H1 (cell line): ENCODE data around the gene PECR. TPM values are rescaled to one million over a fixed set of nuclear protein-coding genes. Genes with fewer than 3 reads are reported as not detected.

ENCODE experiments used
- CTCF ChIA-PET: fragments of 300-600 bp; sonication (Branson Sonifier 250); formaldehyde crosslinking; loops from one replicate; lab custom pipeline; 2021; ENCODE audit not compliant: partially characterized antibody; lab: Charles Lee
- POLR2A ChIA-PET: fragments of 300-600 bp; sonication (Branson Sonifier 250); formaldehyde crosslinking; loops from one replicate; lab custom pipeline; 2021; ENCODE audit warnings: inconsistent platforms; ENCODE audit not compliant: partially characterized antibody; lab: Charles Lee
- DNase-seq, 2 experiments: peaks; one replicate each; pipeline versions ENCODE4 v3.0.0 to v3.0.0-alpha.2; 2010 to 2022; ENCODE audit warnings: low spot score in 2 of 2, low read depth in 1 of 2, mixed read lengths in 1 of 2
- FAIRE-seq: peaks from 2 replicates; lab custom pipeline; 2011; peaks lifted over from hg19 to GRCh38; lab: Jason Lieb, UNC
- H2AFZ ChIP-seq: 2 replicates; pipeline ENCODE4 v1.8.1; 2012; ENCODE audit warnings: low read length, inconsistent platforms
- H2AK5ac ChIP-seq: 2 replicates; pipeline ENCODE4 v1.6.1; 2013; ENCODE audit warnings: low read depth, low read length
- H2BK120ac ChIP-seq: replicated peaks from 2 replicates; pipeline ENCODE3; 2013; ENCODE audit warnings: low read depth, low read length, inconsistent platforms
- H2BK12ac ChIP-seq: 2 replicates; pipeline ENCODE4 v1.6.1; 2013; ENCODE audit warnings: low read depth, low read length
- H2BK15ac ChIP-seq: 2 replicates; pipeline ENCODE4 v1.6.1; 2013; ENCODE audit warnings: low read length
- H2BK20ac ChIP-seq: 2 replicates; pipeline ENCODE4 v1.6.1; 2013; ENCODE audit warnings: low read length
- H2BK5ac ChIP-seq: 2 replicates; pipeline ENCODE4 v1.6.1; 2013; ENCODE audit warnings: low read depth, low read length
- H3K14ac ChIP-seq: 2 replicates; pipeline ENCODE4 v1.6.1; 2013; ENCODE audit warnings: inconsistent platforms; ENCODE audit not compliant: insufficient read length
- H3K18ac ChIP-seq: 2 replicates; pipeline ENCODE4 v1.6.1; 2013; ENCODE audit warnings: low read length; ENCODE audit errors: extremely low read depth
- H3K23ac ChIP-seq: 2 replicates; pipeline ENCODE4 v1.6.1; 2013; ENCODE audit warnings: inconsistent platforms; ENCODE audit not compliant: insufficient read length
- H3K23me2 ChIP-seq: 2 replicates; pipeline ENCODE4 v1.6.1; 2013; ENCODE audit warnings: low read depth, low read length
- H3K27ac ChIP-seq: 2 replicates; pipeline ENCODE4 v1.6.1; 2011; ENCODE audit warnings: low read depth, low read length, inconsistent platforms
- H3K27me3 ChIP-seq, 4 experiments: replicated peaks in 1 of 4; 1 replicate in 1 of 4; 2 replicates in 3 of 4; pipeline versions ENCODE4 v1.6.1 to v1.8.1; 2011 to 2013; ENCODE audit warnings: low read length in 3 of 4, mild to moderate bottlenecking in 3 of 4, inconsistent platforms in 2 of 4, mixed read lengths in 2 of 4, moderate library complexity in 1 of 4; ENCODE audit not compliant: control insufficient read depth in 3 of 4, insufficient read depth in 3 of 4; ENCODE audit errors: extremely low read depth in 1 of 4
- H3K36me3 ChIP-seq, 4 experiments: 2 replicates each; pipeline versions ENCODE4 v1.6.1 to v1.8.1; 2011 to 2013; ENCODE audit warnings: mild to moderate bottlenecking in 4 of 4, low read length in 3 of 4, moderate library complexity in 2 of 4, control low read depth in 1 of 4, inconsistent platforms in 1 of 4; ENCODE audit not compliant: insufficient read depth in 4 of 4, control insufficient read depth in 2 of 4
- H3K4ac ChIP-seq: replicated peaks from 2 replicates; pipeline ENCODE3; 2013; ENCODE audit warnings: low read length, low read depth, mixed read lengths, inconsistent platforms; ENCODE audit not compliant: insufficient read length
- H3K4me1 ChIP-seq, 4 experiments: replicated peaks in 1 of 4; 1 replicate in 1 of 4; 2 replicates in 3 of 4; pipeline versions ENCODE4 v1.6.1 to v1.8.1; 2011 to 2013; ENCODE audit warnings: low read length in 3 of 4, inconsistent platforms in 2 of 4, mixed read lengths in 1 of 4; ENCODE audit not compliant: insufficient read depth in 4 of 4, control insufficient read depth in 3 of 4
- H3K4me2 ChIP-seq, 2 experiments: 2 replicates each; pipeline versions ENCODE4 v1.6.1 to v1.8.1; 2011 to 2013; ENCODE audit warnings: low read depth in 2 of 2, low read length in 2 of 2, control low read depth in 1 of 2, inconsistent platforms in 1 of 2, mild to moderate bottlenecking in 1 of 2; ENCODE audit not compliant: insufficient read depth in 1 of 2
- H3K4me3 ChIP-seq, 4 experiments: fragments of 200-600, 300-600 bp in 1 of 4; sonication (generic), shearing (Covaris generic), sonication (Bioruptor Twin) in 1 of 4; 2 replicates each; pipeline versions ENCODE4 v1.5.1 to v1.8.1; 2011 to 2016; ENCODE audit warnings: low read length in 4 of 4, low read depth in 3 of 4, control low read depth in 2 of 4, inconsistent platforms in 2 of 4, mild to moderate bottlenecking in 2 of 4, mixed read lengths in 1 of 4, moderate library complexity in 1 of 4; ENCODE audit not compliant: insufficient read depth in 2 of 4; ENCODE audit errors: extremely low read depth in 1 of 4
- H3K56ac ChIP-seq: replicated peaks from 2 replicates; pipeline ENCODE3; 2013; ENCODE audit warnings: low read depth, mild to moderate bottlenecking, mixed read lengths, low read length, inconsistent platforms; ENCODE audit not compliant: insufficient read length
- H3K79me1 ChIP-seq: 2 replicates; pipeline ENCODE4 v1.6.1; 2013; ENCODE audit warnings: low read depth, low read length, control low read depth
- H3K79me2 ChIP-seq, 2 experiments: 2 replicates each; pipeline versions ENCODE4 v1.6.1 to v1.8.1; 2012 to 2013; ENCODE audit warnings: low read length in 2 of 2, mild to moderate bottlenecking in 2 of 2, inconsistent platforms in 1 of 2; ENCODE audit not compliant: insufficient read depth in 2 of 2, control insufficient read depth in 1 of 2
- H3K9ac ChIP-seq, 4 experiments: replicated peaks in 1 of 4; 1 replicate in 1 of 4; 2 replicates in 3 of 4; pipeline versions ENCODE4 v1.6.1 to v1.8.1; 2011 to 2013; ENCODE audit warnings: low read depth in 3 of 4, low read length in 3 of 4, control low read depth in 2 of 4, mild to moderate bottlenecking in 2 of 4, moderate library complexity in 2 of 4, inconsistent platforms in 1 of 4; ENCODE audit errors: extremely low read depth in 1 of 4
- H3K9me3 ChIP-seq, 2 experiments: 2 replicates each; pipeline versions ENCODE4 v1.6.1 to v1.8.1; 2012 to 2013; ENCODE audit warnings: mild to moderate bottlenecking in 2 of 2, moderate library complexity in 2 of 2, control low read depth in 1 of 2, inconsistent platforms in 1 of 2, low read depth in 1 of 2, low read length in 1 of 2, mixed read lengths in 1 of 2; ENCODE audit not compliant: insufficient read depth in 2 of 2
- H4K20me1 ChIP-seq, 2 experiments: replicated peaks in 1 of 2; 2 replicates each; pipeline versions ENCODE3 to v1.8.1; 2011 to 2013; ENCODE audit warnings: inconsistent platforms in 2 of 2, low read length in 2 of 2, mild to moderate bottlenecking in 1 of 2; ENCODE audit not compliant: insufficient read depth in 2 of 2, control insufficient read depth in 1 of 2
- H4K5ac ChIP-seq: 2 replicates; pipeline ENCODE4 v1.6.1; 2013; ENCODE audit warnings: low read length, low read depth, mixed read lengths, inconsistent platforms; ENCODE audit not compliant: insufficient read length
- H4K8ac ChIP-seq: 2 replicates; pipeline ENCODE4 v1.8.0; 2013; ENCODE audit warnings: mild to moderate bottlenecking, moderate library complexity, low read length, inconsistent platforms; ENCODE audit not compliant: insufficient read depth; ENCODE audit errors: extremely low read depth
- H4K91ac ChIP-seq: replicated peaks from 2 replicates; pipeline ENCODE3; 2013; ENCODE audit warnings: low read length, mixed read lengths, inconsistent platforms; ENCODE audit not compliant: insufficient read length
- ASH2L ChIP-seq: fragments of 200-600, 300-600 bp; sonication (generic); IDR thresholded peaks from one replicate; pipeline ENCODE4 v1.7.1; 2017; ENCODE audit warnings: low read length
- CEBPB ChIP-seq: IDR thresholded peaks from 2 replicates; pipeline ENCODE4 v1.6.1; 2012; ENCODE audit warnings: low read depth, low read length
- CHD1 ChIP-seq: IDR thresholded peaks from 2 replicates; pipeline ENCODE4 v1.6.1; 2012; ENCODE audit warnings: low read depth, low read length, improper control_type of control experiment
- NRF1 ChIP-seq: IDR thresholded peaks from 2 replicates; pipeline ENCODE4 v1.6.1; 2011; ENCODE audit warnings: mild to moderate bottlenecking, low read depth, low read length, improper control_type of control experiment
- POLR2A ChIP-seq, 2 experiments: IDR thresholded peaks; 1 replicate in 1 of 2; 2 replicates in 1 of 2; pipeline ENCODE4 v1.6.1; 2011; ENCODE audit warnings: low read depth in 2 of 2, low read length in 2 of 2, mild to moderate bottlenecking in 2 of 2; ENCODE audit errors: control extremely low read depth in 1 of 2
- POLR2AphosphoS5 ChIP-seq: IDR thresholded peaks from 2 replicates; pipeline ENCODE4 v1.6.1; 2011; ENCODE audit warnings: low read depth, low read length
- SP4 ChIP-seq: IDR thresholded peaks from 2 replicates; pipeline ENCODE4 v1.6.1; 2012; ENCODE audit warnings: low read length, inconsistent platforms
- SUZ12 ChIP-seq: fragments of 200-600 bp; sonication (generic); IDR thresholded peaks from 2 replicates; pipeline ENCODE4 v1.6.1; 2012; ENCODE audit warnings: mild to moderate bottlenecking, inconsistent platforms, low read length, moderate library complexity, mixed read lengths
- WGBS, 2 experiments: shearing (Covaris generic) in 1 of 2; methylation state at CpG; one replicate each; pipeline versions ENCODE4 v1.1.6 to v1.1.7; 2013 to 2015; ENCODE audit warnings: low lambda C conversion rate in 2 of 2, mixed read lengths in 2 of 2, inconsistent platforms in 1 of 2, low coverage in 1 of 2, missing lambda C conversion rate in 1 of 2; ENCODE audit not compliant: insufficient replicate concordance in 2 of 2, insufficient coverage in 1 of 2, insufficient read length in 1 of 2; ENCODE audit errors: extremely low coverage in 1 of 2, missing lambda C conversion rate in 1 of 2; 5-methylcytosine and 5-hydroxymethylcytosine counted together
- polyA plus RNA-seq, 7 experiments: library from polyadenylated mRNA; depleted of rRNA in 3 of 7; stranded (reverse) in 5 of 7; unstranded in 2 of 7; fragments of >200 nt in 5 of 7; fragments of 200-250 nt in 2 of 7; gene quantifications; 1 replicate in 5 of 7; 2 replicates in 1 of 7; 4 replicates in 1 of 7; pipeline versions ENCODE4 v1.2.1 to v1.2.3, GENCODE V29; 2011 to 2013; ENCODE audit warnings: missing spikeins in 2 of 7, mixed read lengths in 2 of 7
- total RNA-seq: library from RNA; stranded (reverse); fragmentation: NEBNext Ultra II Directional; extraction: Animal tissue kit (Norgen Biotek cat#: 25700); gene quantifications from 2 replicates; pipeline ENCODE4 v1.2.1, GENCODE V29; 2021
- TF ChIP-seq, protein P1 (sequence below): IDR thresholded peaks from 2 replicates; pipeline ENCODE4 v1.6.1; 2012; ENCODE audit warnings: low read length, inconsistent platforms
- TF ChIP-seq, protein P2 (sequence below): IDR thresholded peaks from 2 replicates; pipeline ENCODE4 v1.6.1; 2011; ENCODE audit warnings: low read depth, mild to moderate bottlenecking, low read length; ENCODE audit not compliant: insufficient read depth
- TF ChIP-seq, protein P3 (sequence below): IDR thresholded peaks from 2 replicates; pipeline ENCODE4 v1.6.1; 2012; ENCODE audit warnings: inconsistent platforms

Gene PECR
- total and polyA plus RNA-seq, 2 of the 8 experiments (the other 6 are each of a cell fraction or from before 2014, with no cell fraction given) = 15.9 to 19.2 TPM

DNA sequence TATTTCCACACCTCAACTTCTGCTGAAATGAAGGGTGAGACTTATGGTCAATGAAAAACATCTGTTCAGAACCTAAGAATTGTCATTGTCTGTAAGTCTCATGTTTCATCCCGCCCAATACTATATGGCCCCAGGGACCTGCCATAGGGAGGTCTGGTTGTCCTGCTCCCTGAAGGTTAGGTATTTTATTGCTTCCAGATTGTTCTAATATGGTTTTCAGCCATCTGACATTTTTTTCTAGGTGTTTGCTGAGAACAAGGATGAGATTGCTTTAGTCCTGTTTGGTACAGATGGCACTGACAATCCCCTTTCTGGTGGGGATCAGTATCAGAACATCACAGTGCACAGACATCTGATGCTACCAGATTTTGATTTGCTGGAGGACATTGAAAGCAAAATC lies 34.8 kb upstream of the PECR start:
- Histone ChIP-seq H3K23me2 (no peaks in the 10 kb centered on the region), H2AK5ac (no peak overlapping the region), H4K8ac (no peak overlapping the region), H3K18ac (no peak overlapping the region), H3K4ac (no peak overlapping the region), H3K4me3 (no peak overlapping the region), H3K4me2 (no peak overlapping the region), H3K79me2 (peaks cover 18 to 82% of the 10 kb centered on the region in 2 experiments), H3K23ac (no peak overlapping the region), H2BK20ac (no peak overlapping the region), H3K4me1 (peaks cover 0 to 15% (median 10%) of the 10 kb centered on the region in 4 experiments; a peak in 5 of 7 replicates), H2BK5ac (no peak overlapping the region), H2BK15ac (no peak overlapping the region), H3K9me3 (no peaks in the 10 kb centered on the region), H4K20me1 (peaks cover 0 to 10% of the 10 kb centered on the region in 2 experiments), H3K36me3 (peaks cover 43 to 95% (median 77%) of the 10 kb centered on the region in 4 experiments), H2BK120ac (no peak overlapping the region), H3K27me3 (no peaks in the 10 kb centered on the region), H3K9ac (0 out of 7 replicates have a peak overlapping the region, but pooled peaks of 1 of the 4 experiments have one; percentile 47), H3K56ac (no peak overlapping the region), H3K14ac (no peak overlapping the region), H2AFZ (no peak overlapping the region), H4K5ac (no peak overlapping the region), H3K79me1 (peaks cover 7% of the 10 kb centered on the region; the same call in 1 of the 2 replicates), H2BK12ac (no peak overlapping the region), H4K91ac (no peak overlapping the region), H3K27ac (peak overlapping the region; percentile 52; the same call in 1 of the 2 replicates)
- no peak for FAIRE-seq
- no peak for DNase-seq
- POLR2A ChIA-PET = interaction anchor here (2.5 to 12.0 kb wide), 2 partner anchors 8 to 28 kb away, joined by 14 to 101 read pairs; partner anchors contain the start of gene XRCC5
- CTCF ChIA-PET = no interaction called here
- WGBS, 2 experiments = 84% methylated on average over 1 of the region's 1 CpG; no CpG with 5 or more reads in 1 of the 2 experiments
- no peak for TF ChIP-seq CEBPB
- TF ChIP-seq, protein P1, sequence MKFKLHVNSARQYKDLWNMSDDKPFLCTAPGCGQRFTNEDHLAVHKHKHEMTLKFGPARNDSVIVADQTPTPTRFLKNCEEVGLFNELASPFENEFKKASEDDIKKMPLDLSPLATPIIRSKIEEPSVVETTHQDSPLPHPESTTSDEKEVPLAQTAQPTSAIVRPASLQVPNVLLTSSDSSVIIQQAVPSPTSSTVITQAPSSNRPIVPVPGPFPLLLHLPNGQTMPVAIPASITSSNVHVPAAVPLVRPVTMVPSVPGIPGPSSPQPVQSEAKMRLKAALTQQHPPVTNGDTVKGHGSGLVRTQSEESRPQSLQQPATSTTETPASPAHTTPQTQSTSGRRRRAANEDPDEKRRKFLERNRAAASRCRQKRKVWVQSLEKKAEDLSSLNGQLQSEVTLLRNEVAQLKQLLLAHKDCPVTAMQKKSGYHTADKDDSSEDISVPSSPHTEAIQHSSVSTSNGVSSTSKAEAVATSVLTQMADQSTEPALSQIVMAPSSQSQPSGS = no peak
- TF ChIP-seq POLR2AphosphoS5 = peak; percentile 39; the same call in 1 of the 2 replicates
- no peak for TF ChIP-seq CHD1
- no peak for TF ChIP-seq SUZ12
- TF ChIP-seq, protein P2, sequence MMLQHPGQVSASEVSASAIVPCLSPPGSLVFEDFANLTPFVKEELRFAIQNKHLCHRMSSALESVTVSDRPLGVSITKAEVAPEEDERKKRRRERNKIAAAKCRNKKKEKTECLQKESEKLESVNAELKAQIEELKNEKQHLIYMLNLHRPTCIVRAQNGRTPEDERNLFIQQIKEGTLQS = no peak
- TF ChIP-seq, protein P3, sequence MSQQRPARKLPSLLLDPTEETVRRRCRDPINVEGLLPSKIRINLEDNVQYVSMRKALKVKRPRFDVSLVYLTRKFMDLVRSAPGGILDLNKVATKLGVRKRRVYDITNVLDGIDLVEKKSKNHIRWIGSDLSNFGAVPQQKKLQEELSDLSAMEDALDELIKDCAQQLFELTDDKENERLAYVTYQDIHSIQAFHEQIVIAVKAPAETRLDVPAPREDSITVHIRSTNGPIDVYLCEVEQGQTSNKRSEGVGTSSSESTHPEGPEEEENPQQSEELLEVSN = no peak
- peak in 1 of 2 experiments; percentile 0; a peak in 1 of 3 replicates for TF ChIP-seq POLR2A (IDR thresholded peaks at IDR 0.05; ENCODE audit: control extremely low read depth in 1 of 2, low read depth in 2 of 2, low read length in 2 of 2)
- no peak for TF ChIP-seq SP4
- TF ChIP-seq ASH2L = no peak
- TF ChIP-seq NRF1 = no peak
